ENCODE measurements around the gene TBC1D9B. TPM values are rescaled to one million over a fixed set of nuclear protein-coding genes. Genes with fewer than 3 reads are reported as not detected.

Gene TBC1D9B
- total RNA-seq, 6 experiments from 2014 or later: 64.6 to 90.7 (median 73.4) TPM

GRCh38 chr5:179883163-179883562, 24.5 kb downstream of the TBC1D9B start:
- Mint-ChIP-seq H3K4me3 (no peak overlapping the region), H3K9me3 (peaks cover 30% of the 10 kb centered on the region), H3K27me3 (ENCODE audit: insufficient read depth) (no peaks in the 10 kb centered on the region; the same call in 1 of the 2 replicates), H3K4me1 (ENCODE audit: low read depth) (no peaks in the 10 kb centered on the region; the same call in 1 of the 2 replicates), H3K36me3 (ENCODE audit: low read depth) (peaks cover 66% of the 10 kb centered on the region), H3K27ac (no peak overlapping the region)
- DNase-seq: no peak
- TF ChIP-seq CTCF (IDR thresholded peaks at IDR 0.05): no peak

GRCh38 chr5:179882338-179882737, 25.4 kb downstream of the TBC1D9B start:
- Mint-ChIP-seq H3K36me3 (ENCODE audit: low read depth) (peaks cover 65% of the 10 kb centered on the region), H3K27me3 (ENCODE audit: insufficient read depth) (no peaks in the 10 kb centered on the region; the same call in 1 of the 2 replicates), H3K27ac (no peak overlapping the region), H3K4me3 (no peak overlapping the region), H3K4me1 (ENCODE audit: low read depth) (no peaks in the 10 kb centered on the region; the same call in 1 of the 2 replicates), H3K9me3 (peaks cover 30% of the 10 kb centered on the region)
- no peak for TF ChIP-seq CTCF (IDR thresholded peaks at IDR 0.05)
- no peak for DNase-seq

- H3K9me3 Mint-ChIP-seq: peaks cover 30% of the 10 kb centered on the region
- H3K27ac Mint-ChIP-seq: no peak overlapping the region
- peaks cover 51% of the 10 kb centered on the region for H3K36me3 Mint-ChIP-seq (ENCODE audit: low read depth)
- no peak for DNase-seq
- no peaks in the 10 kb centered on the region; the same call in 1 of the 2 replicates for H3K27me3 Mint-ChIP-seq (ENCODE audit: insufficient read depth)
- no peak for TF ChIP-seq CTCF (IDR thresholded peaks at IDR 0.05)
- no peak overlapping the region for H3K4me3 Mint-ChIP-seq
- H3K4me1 Mint-ChIP-seq (ENCODE audit: low read depth): no peaks in the 10 kb centered on the region; the same call in 1 of the 2 replicates
Observed at GRCh38 chr5:179880848-179881590, 26.7 kb downstream of the TBC1D9B start.

GRCh38 chr5:179880066-179880650, 27.5 kb downstream of the TBC1D9B start:
- Mint-ChIP-seq H3K27ac (no peak overlapping the region), H3K9me3 (peaks cover 30% of the 10 kb centered on the region), H3K4me3 (no peak overlapping the region), H3K4me1 (ENCODE audit: low read depth) (no peaks in the 10 kb centered on the region; the same call in 1 of the 2 replicates), H3K36me3 (ENCODE audit: low read depth) (peaks cover 43% of the 10 kb centered on the region), H3K27me3 (ENCODE audit: insufficient read depth) (no peaks in the 10 kb centered on the region; the same call in 1 of the 2 replicates)
- no peak for TF ChIP-seq CTCF (IDR thresholded peaks at IDR 0.05)
- no peak for DNase-seq

DNA sequence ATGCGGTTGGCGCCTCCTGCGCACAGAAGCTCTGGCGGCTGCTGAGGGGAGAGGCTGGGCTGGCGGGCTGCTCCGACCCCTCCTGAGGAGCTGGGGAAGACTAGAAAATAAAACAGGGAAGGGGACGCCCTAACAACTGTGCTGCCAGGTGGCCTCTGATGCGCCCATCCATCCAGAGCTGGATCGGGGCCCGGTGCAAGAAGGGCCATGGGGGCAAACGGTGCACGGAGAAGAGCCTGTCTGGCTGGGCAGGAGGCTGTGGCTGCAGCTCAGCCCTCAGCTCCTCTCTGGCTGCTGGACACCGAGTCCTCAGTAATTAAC, 28.0 kb downstream of the TBC1D9B start:
- DNase-seq: no peak
- Mint-ChIP-seq H3K9me3 (peaks cover 26% of the 10 kb centered on the region), H3K4me3 (no peak overlapping the region), H3K36me3 (ENCODE audit: low read depth) (peaks cover 38% of the 10 kb centered on the region), H3K27me3 (ENCODE audit: insufficient read depth) (no peaks in the 10 kb centered on the region; the same call in 1 of the 2 replicates), H3K4me1 (ENCODE audit: low read depth) (no peaks in the 10 kb centered on the region; the same call in 1 of the 2 replicates), H3K27ac (no peak overlapping the region)
- no peak for TF ChIP-seq CTCF (IDR thresholded peaks at IDR 0.05)

All from HFFc6 (cell line).